H9 (cell line): ENCODE data around the gene ENDOV. TPM values are rescaled to one million over a fixed set of nuclear protein-coding genes. Genes with fewer than 3 reads are reported as not detected.

ENCODE experiments used
- DNase-seq: peaks from one replicate; pipeline ENCODE4 v3.0.0-alpha.2; 2017
- H2AFZ ChIP-seq: one replicate; pipeline ENCODE4 v1.6.1; 2013; ENCODE audit warnings: mild to moderate bottlenecking, low read length, control low read depth, moderate library complexity
- H2AK5ac ChIP-seq: 2 replicates; pipeline ENCODE4 v1.6.1; 2013; ENCODE audit warnings: low read length, control low read depth, mixed read lengths; ENCODE audit not compliant: insufficient read length
- H2BK120ac ChIP-seq: one replicate; pipeline ENCODE4 v1.6.1; 2013; ENCODE audit warnings: low read depth, mild to moderate bottlenecking, low read length, control low read depth, inconsistent platforms; ENCODE audit not compliant: poor library complexity, severe bottlenecking
- H2BK12ac ChIP-seq: 2 replicates; pipeline ENCODE4 v1.6.1; 2013; ENCODE audit warnings: low read length, control low read depth, mixed read lengths, low read depth; ENCODE audit not compliant: insufficient read length
- H2BK15ac ChIP-seq: 2 replicates; pipeline ENCODE4 v1.6.1; 2013; ENCODE audit warnings: low read depth, low read length, control low read depth
- H2BK20ac ChIP-seq: one replicate; pipeline ENCODE4 v1.6.1; 2013; ENCODE audit warnings: low read depth, mild to moderate bottlenecking, low read length, control low read depth, inconsistent platforms; ENCODE audit not compliant: poor library complexity, severe bottlenecking
- H2BK5ac ChIP-seq: 2 replicates; pipeline ENCODE4 v1.6.1; 2013; ENCODE audit warnings: low read length, control low read depth, mixed read lengths; ENCODE audit not compliant: insufficient read length
- H3K14ac ChIP-seq: 2 replicates; pipeline ENCODE4 v1.6.1; 2013; ENCODE audit warnings: low read length, control low read depth; ENCODE audit not compliant: insufficient read depth
- H3K18ac ChIP-seq: 2 replicates; pipeline ENCODE4 v1.6.1; 2013; ENCODE audit warnings: low read depth, mild to moderate bottlenecking, mixed read lengths, low read length, control low read depth; ENCODE audit not compliant: insufficient read length
- H3K23ac ChIP-seq: 2 replicates; pipeline ENCODE4 v1.6.1; 2013; ENCODE audit warnings: low read length, control low read depth, mixed read lengths, low read depth; ENCODE audit not compliant: insufficient read length
- H3K23me2 ChIP-seq: 2 replicates; pipeline ENCODE4 v1.6.1; 2013; ENCODE audit warnings: low read depth, mild to moderate bottlenecking, mixed read lengths, low read length, control low read depth; ENCODE audit not compliant: insufficient read length, poor library complexity, severe bottlenecking
- H3K27ac ChIP-seq: 2 replicates; pipeline ENCODE4 v1.5.1; 2013; ENCODE audit warnings: low read length, control low read depth, mixed read lengths, low read depth; ENCODE audit not compliant: insufficient read length
- H3K27me3 ChIP-seq: 2 replicates; pipeline ENCODE4 v1.6.1; 2013; ENCODE audit warnings: low read length, control low read depth, inconsistent platforms; ENCODE audit not compliant: insufficient read depth
- H3K4ac ChIP-seq: 2 replicates; pipeline ENCODE4 v1.6.1; 2013; ENCODE audit warnings: low read depth, mild to moderate bottlenecking, control low read depth, inconsistent platforms, low read length, moderate library complexity
- H3K4me1 ChIP-seq: 2 replicates; pipeline ENCODE4 v1.6.1; 2013; ENCODE audit warnings: low read length, control low read depth, inconsistent platforms; ENCODE audit not compliant: insufficient read depth
- H3K4me2 ChIP-seq: 2 replicates; pipeline ENCODE4 v1.6.1; 2013; ENCODE audit warnings: low read length, control low read depth, mixed read lengths; ENCODE audit not compliant: insufficient read length, insufficient read depth
- H3K56ac ChIP-seq: 2 replicates; pipeline ENCODE4 v1.6.1; 2013; ENCODE audit warnings: low read depth, mild to moderate bottlenecking, mixed read lengths, low read length, control low read depth; ENCODE audit not compliant: insufficient read length
- H3K79me1 ChIP-seq: 2 replicates; pipeline ENCODE4 v1.6.1; 2013; ENCODE audit warnings: low read depth, mild to moderate bottlenecking, moderate library complexity, low read length, control low read depth, inconsistent platforms; ENCODE audit not compliant: insufficient read depth, poor library complexity, severe bottlenecking
- H3K79me2 ChIP-seq: 2 replicates; pipeline ENCODE4 v1.6.1; 2013; ENCODE audit warnings: low read length, control low read depth, inconsistent platforms; ENCODE audit not compliant: insufficient read depth
- H3K9ac ChIP-seq: 2 replicates; pipeline ENCODE4 v1.6.1; 2013; ENCODE audit warnings: low read length, control low read depth, mixed read lengths; ENCODE audit not compliant: insufficient read length; ENCODE audit errors: extremely low read depth
- H3K9me3 ChIP-seq: one replicate; pipeline ENCODE4 v1.6.1; 2013; ENCODE audit warnings: low read depth, low read length, inconsistent platforms; ENCODE audit not compliant: control insufficient read depth
- H3T11ph ChIP-seq: one replicate; pipeline ENCODE4 v1.6.1; 2013; ENCODE audit warnings: mild to moderate bottlenecking, low read length, control low read depth, inconsistent platforms
- H4K20me1 ChIP-seq: one replicate; pipeline ENCODE4 v1.6.1; 2013; ENCODE audit not compliant: control insufficient read depth, insufficient read length, insufficient read depth
- H4K5ac ChIP-seq: 2 replicates; pipeline ENCODE4 v1.6.1; 2013; ENCODE audit warnings: low read depth, mild to moderate bottlenecking, mixed read lengths, low read length, control low read depth; ENCODE audit not compliant: insufficient read length
- H4K8ac ChIP-seq: replicated peaks from 2 replicates; pipeline ENCODE4 v1.6.1; 2013; ENCODE audit warnings: low read length, control low read depth, mixed read lengths, low read depth; ENCODE audit not compliant: insufficient read length
- H4K91ac ChIP-seq: 2 replicates; pipeline ENCODE4 v1.6.1; 2013; ENCODE audit warnings: low read depth, mild to moderate bottlenecking, moderate library complexity, mixed read lengths, low read length, control low read depth; ENCODE audit not compliant: insufficient read length
- H3K27ac Mint-ChIP-seq, 3 experiments: 2 replicates in 2 of 3; 3 replicates in 1 of 3; pipeline ENCODE4 v1.8.0; 2020 to 2021; ENCODE audit warnings: mixed read lengths in 3 of 3, mild to moderate bottlenecking in 1 of 3, moderate library complexity in 1 of 3
- H3K27me3 Mint-ChIP-seq: 2 replicates; pipeline ENCODE4 v1.8.0; 2021; ENCODE audit warnings: low read depth, mild to moderate bottlenecking, moderate library complexity, mixed read lengths
- H3K36me3 Mint-ChIP-seq, 3 experiments: 2 replicates in 2 of 3; 3 replicates in 1 of 3; pipeline ENCODE4 v1.8.0; 2020 to 2021; ENCODE audit warnings: low read depth in 3 of 3, mixed read lengths in 3 of 3; ENCODE audit not compliant: insufficient read depth in 1 of 3
- H3K4me1 Mint-ChIP-seq, 2 experiments: 2 replicates each; pipeline ENCODE4 v1.8.0; 2020; ENCODE audit warnings: mixed read lengths in 2 of 2
- H3K4me3 Mint-ChIP-seq, 2 experiments: 2 replicates in 1 of 2; 3 replicates in 1 of 2; pipeline ENCODE4 v1.8.0; 2020 to 2021; ENCODE audit warnings: mild to moderate bottlenecking in 2 of 2, mixed read lengths in 2 of 2, moderate library complexity in 1 of 2
- H3K9me3 Mint-ChIP-seq, 2 experiments: 2 replicates in 1 of 2; 3 replicates in 1 of 2; pipeline ENCODE4 v1.8.0; 2020; ENCODE audit warnings: mild to moderate bottlenecking in 2 of 2, mixed read lengths in 2 of 2, moderate library complexity in 1 of 2
- CTCF ChIP-seq: fragments of 200-600 bp; sonication (generic); conservative IDR thresholded peaks from 3 replicates; pipeline ENCODE4 v1.8.0; 2021; ENCODE audit warnings: antibody characterized with exemption, mild to moderate bottlenecking
- WGBS: extraction: QIAGEN DNeasy Blood & Tissue Kit; methylation state at CpG from one replicate; pipeline ENCODE4 v1.1.7; 2013; ENCODE audit warnings: missing lambda C conversion rate, low lambda C conversion rate, mixed read lengths; ENCODE audit not compliant: insufficient read length; ENCODE audit errors: extremely low coverage; 5-methylcytosine and 5-hydroxymethylcytosine counted together
- total RNA-seq: library from RNA; stranded (reverse); gene quantifications from 2 replicates; pipeline ENCODE4 v1.2.1, GENCODE V29; 2021

ENDOV gene
- total RNA-seq, 1 experiment from 2014 or later: 17.1 TPM

GRCh38 chr17:80402959-80403358 lies 12.0 kb upstream of the ENDOV start:
- Histone ChIP-seq H3K4me1 (no peaks in the 10 kb centered on the region), H4K8ac (no peak overlapping the region), H3K79me1 (no peaks in the 10 kb centered on the region), H2BK5ac (no peak overlapping the region), H2AK5ac (no peak overlapping the region), H3K23me2 (no peaks in the 10 kb centered on the region), H2AFZ (no peak overlapping the region), H4K91ac (no peak overlapping the region), H2BK120ac (no peak overlapping the region), H3K27me3 (no peaks in the 10 kb centered on the region), H3K9ac (no peak overlapping the region), H3K27ac (no peak overlapping the region), H3T11ph (no peak overlapping the region), H4K5ac (no peak overlapping the region), H3K79me2 (no peaks in the 10 kb centered on the region), H3K4ac (no peak overlapping the region), H2BK20ac (no peak overlapping the region), H2BK12ac (no peak overlapping the region), H3K4me2 (no peak overlapping the region), H3K9me3 (no peaks in the 10 kb centered on the region), H3K56ac (no peak overlapping the region), H3K23ac (no peak overlapping the region), H2BK15ac (no peak overlapping the region), H3K14ac (no peak overlapping the region), H4K20me1 (no peaks in the 10 kb centered on the region), H3K18ac (no peak overlapping the region)
- H3K4me1 Mint-ChIP-seq: peaks cover 4 to 12% of the 10 kb centered on the region in 2 experiments; a peak in 3 of 4 replicates
- no CpG with 5 or more reads among the region's 4 CpGs for WGBS
- no peaks in the 10 kb centered on the region for H3K36me3 Mint-ChIP-seq
- H3K9me3 Mint-ChIP-seq: no peaks in the 10 kb centered on the region
- no peak for DNase-seq
- no peak overlapping the region for H3K27ac Mint-ChIP-seq
- no peak for TF ChIP-seq CTCF
- H3K27me3 Mint-ChIP-seq: peaks cover 11% of the 10 kb centered on the region
- no peak overlapping the region for H3K4me3 Mint-ChIP-seq
